ENCODE measurements around the gene RPP25L.

DNA sequence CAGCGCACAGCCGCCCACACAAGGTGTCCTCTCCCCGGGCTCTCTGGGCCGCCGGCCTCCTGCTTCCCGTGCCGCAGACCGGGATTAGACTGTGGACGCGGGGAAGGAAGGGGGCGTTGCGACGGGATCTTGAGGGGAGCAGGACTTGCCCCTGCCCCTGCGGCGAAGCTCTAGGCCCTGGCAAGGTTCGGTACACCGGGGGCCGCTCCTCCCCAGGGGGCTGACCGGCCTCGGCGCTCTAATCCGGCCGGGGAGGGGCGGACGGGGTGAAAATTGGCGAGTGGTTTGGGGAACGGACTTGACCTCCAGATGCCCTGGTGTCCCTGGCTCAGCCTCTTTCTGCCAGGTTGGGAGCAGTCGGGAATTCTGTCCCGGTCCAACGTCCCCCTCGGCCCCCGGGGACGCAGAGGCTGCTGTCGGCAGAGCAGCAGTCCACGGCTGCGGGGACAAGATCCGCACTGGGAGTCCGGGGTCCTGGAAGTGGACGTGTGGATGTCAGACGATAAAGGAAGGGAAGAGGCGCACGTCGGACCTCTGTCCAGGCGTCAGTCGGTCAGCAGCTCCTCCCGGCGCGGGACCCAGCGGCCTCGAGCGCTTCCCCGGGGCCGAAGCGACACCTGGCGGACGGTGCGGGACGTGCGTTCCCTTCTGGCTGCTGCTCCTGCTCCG, 20.5 kb downstream of the RPP25L start:
- TF ChIP-seq, protein P1, sequence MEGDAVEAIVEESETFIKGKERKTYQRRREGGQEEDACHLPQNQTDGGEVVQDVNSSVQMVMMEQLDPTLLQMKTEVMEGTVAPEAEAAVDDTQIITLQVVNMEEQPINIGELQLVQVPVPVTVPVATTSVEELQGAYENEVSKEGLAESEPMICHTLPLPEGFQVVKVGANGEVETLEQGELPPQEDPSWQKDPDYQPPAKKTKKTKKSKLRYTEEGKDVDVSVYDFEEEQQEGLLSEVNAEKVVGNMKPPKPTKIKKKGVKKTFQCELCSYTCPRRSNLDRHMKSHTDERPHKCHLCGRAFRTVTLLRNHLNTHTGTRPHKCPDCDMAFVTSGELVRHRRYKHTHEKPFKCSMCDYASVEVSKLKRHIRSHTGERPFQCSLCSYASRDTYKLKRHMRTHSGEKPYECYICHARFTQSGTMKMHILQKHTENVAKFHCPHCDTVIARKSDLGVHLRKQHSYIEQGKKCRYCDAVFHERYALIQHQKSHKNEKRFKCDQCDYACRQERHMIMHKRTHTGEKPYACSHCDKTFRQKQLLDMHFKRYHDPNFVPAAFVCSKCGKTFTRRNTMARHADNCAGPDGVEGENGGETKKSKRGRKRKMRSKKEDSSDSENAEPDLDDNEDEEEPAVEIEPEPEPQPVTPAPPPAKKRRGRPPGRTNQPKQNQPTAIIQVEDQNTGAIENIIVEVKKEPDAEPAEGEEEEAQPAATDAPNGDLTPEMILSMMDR (IDR thresholded peaks at IDR 0.05) = peak; percentile 81 to 91 (median 86)
- TF ChIP-seq POLR2A (IDR thresholded peaks at IDR 0.05) = no peak

Data from esophagus squamous epithelium (tissue), 4 donors.